Esophagus squamous epithelium (tissue), 4 donors: ENCODE results near the gene COL1A2.

ENCODE experiments used
- CTCF ChIP-seq, 6 experiments: fragments of 450-650 bp in 4 of 6; fragments of 200-600 bp in 2 of 6; sonication (generic) in 2 of 6; IDR thresholded peaks; one replicate each; pipeline ENCODE4 v1.5.1; 2016 to 2019; ENCODE audit warnings: antibody characterized with exemption in 6 of 6, mild to moderate bottlenecking in 4 of 6, moderate library complexity in 4 of 6
- POLR2A ChIP-seq, 4 donors: fragments of 450-650 bp; IDR thresholded peaks; one replicate each; pipeline ENCODE4 v1.6.1; 2017; ENCODE audit warnings: antibody characterized with exemption in 4 of 4, mild to moderate bottlenecking in 4 of 4, moderate library complexity in 3 of 4

GRCh38 chr7:94394437-94395140 lies at the start of gene COL1A2:
- TF ChIP-seq CTCF (IDR thresholded peaks at IDR 0.05): peak in 1 of 6 experiments; percentile 7
- TF ChIP-seq POLR2A (IDR thresholded peaks at IDR 0.05): peak in 2 of 4 donors; percentile 52 to 85
